ENCODE results near the gene CYP24A1. TPM values are rescaled to one million over a fixed set of nuclear protein-coding genes. Genes with fewer than 3 reads are reported as not detected.
"Not testable (repeated sequence)": the region's sequence is repeated elsewhere in the genome, so short reads cannot be mapped to it uniquely, and the experiment has no call there.

CYP24A1 gene
- polyA plus RNA-seq, 1 of the 3 experiments (the other 2 are of a cell fraction) = 8.8 TPM

DNA sequence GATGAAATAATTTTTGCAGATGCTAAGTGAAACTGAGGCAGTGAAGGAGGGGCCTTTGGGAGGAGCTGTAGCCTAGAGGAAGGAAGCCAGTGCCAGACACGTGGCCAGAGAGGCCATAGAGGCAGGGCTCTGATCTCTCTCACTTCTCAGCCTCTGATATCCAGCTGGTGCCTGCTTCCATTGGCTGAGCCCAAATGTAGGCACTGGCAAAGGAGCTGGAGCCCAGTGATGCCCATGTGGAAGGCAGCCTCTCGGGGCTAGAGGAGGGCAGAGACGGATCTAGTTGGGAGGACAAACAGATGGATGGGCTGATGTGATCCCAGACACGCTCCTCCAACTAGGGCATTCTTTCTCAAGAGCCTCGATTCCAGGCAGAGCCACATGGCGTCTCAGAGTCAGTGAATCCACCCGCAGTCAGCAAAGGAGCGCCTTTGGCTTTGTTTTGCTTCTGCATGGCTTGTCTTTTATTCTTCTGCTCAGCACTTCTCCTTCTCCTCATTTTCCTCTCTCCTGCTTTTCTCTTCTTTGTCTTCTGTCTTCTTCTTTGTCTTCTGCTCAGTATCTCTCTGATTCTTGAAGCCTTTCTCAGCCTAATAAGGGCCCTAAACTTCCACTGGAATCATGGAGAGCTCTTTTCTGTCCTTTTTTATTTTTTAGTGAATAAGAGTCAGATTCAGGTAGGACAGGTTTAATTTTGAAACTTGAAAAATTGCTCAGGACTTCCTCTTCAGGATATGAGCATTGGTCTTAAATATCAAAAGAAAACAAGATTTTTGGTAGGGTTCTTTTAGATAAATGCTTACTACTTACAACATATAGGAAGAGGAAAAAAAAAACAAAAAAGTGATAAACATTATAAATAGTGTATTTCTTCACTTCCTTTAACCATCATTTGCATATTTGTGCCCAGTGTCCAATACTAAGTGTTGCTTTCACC lies 41.8 kb downstream of the CYP24A1 start:
- TF ChIP-seq, protein P1, sequence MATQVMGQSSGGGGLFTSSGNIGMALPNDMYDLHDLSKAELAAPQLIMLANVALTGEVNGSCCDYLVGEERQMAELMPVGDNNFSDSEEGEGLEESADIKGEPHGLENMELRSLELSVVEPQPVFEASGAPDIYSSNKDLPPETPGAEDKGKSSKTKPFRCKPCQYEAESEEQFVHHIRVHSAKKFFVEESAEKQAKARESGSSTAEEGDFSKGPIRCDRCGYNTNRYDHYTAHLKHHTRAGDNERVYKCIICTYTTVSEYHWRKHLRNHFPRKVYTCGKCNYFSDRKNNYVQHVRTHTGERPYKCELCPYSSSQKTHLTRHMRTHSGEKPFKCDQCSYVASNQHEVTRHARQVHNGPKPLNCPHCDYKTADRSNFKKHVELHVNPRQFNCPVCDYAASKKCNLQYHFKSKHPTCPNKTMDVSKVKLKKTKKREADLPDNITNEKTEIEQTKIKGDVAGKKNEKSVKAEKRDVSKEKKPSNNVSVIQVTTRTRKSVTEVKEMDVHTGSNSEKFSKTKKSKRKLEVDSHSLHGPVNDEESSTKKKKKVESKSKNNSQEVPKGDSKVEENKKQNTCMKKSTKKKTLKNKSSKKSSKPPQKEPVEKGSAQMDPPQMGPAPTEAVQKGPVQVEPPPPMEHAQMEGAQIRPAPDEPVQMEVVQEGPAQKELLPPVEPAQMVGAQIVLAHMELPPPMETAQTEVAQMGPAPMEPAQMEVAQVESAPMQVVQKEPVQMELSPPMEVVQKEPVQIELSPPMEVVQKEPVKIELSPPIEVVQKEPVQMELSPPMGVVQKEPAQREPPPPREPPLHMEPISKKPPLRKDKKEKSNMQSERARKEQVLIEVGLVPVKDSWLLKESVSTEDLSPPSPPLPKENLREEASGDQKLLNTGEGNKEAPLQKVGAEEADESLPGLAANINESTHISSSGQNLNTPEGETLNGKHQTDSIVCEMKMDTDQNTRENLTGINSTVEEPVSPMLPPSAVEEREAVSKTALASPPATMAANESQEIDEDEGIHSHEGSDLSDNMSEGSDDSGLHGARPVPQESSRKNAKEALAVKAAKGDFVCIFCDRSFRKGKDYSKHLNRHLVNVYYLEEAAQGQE (IDR thresholded peaks at IDR 0.05; ENCODE audit: low read depth, low read length) = no peak
- TF ChIP-seq FOXM1 (IDR thresholded peaks at IDR 0.05; ENCODE audit: low read depth) (no peak), EZH2phosphoT487 (IDR thresholded peaks at IDR 0.05; ENCODE audit: borderline replicate concordance, low read depth) (no peak), SIN3A (IDR thresholded peaks at IDR 0.05; ENCODE audit: borderline replicate concordance, low read depth, low read length) (no peak), MEF2A (IDR thresholded peaks at IDR 0.05; ENCODE audit: borderline replicate concordance, low read depth) (no peak), NFIC (IDR thresholded peaks at IDR 0.05; ENCODE audit: borderline replicate concordance) (no peak), FOXJ3 (CRISPR knock-in tag; IDR thresholded peaks at IDR 0.05) (no peak), RAD21 (IDR thresholded peaks at IDR 0.05; ENCODE audit: low read length) (no peak), FOSL2 (IDR thresholded peaks at IDR 0.05; ENCODE audit: borderline replicate concordance, low read depth) (no peak), EP300 (IDR thresholded peaks at IDR 0.05; ENCODE audit: borderline replicate concordance in 1 of 2, low read depth in 1 of 2, low read length in 1 of 2) (no peak), GABPA (IDR thresholded peaks at IDR 0.05; ENCODE audit: low read depth) (no peak), TCF12 (IDR thresholded peaks at IDR 0.05) (no peak), GATA2 (CRISPR knock-in tag; IDR thresholded peaks at IDR 0.05) (no peak), RFX5 (IDR thresholded peaks at IDR 0.05; ENCODE audit: low read length) (no peak), TEAD4 (IDR thresholded peaks at IDR 0.05; ENCODE audit: borderline replicate concordance, insufficient read depth) (no peak)
- TF ChIP-seq, protein P2, sequence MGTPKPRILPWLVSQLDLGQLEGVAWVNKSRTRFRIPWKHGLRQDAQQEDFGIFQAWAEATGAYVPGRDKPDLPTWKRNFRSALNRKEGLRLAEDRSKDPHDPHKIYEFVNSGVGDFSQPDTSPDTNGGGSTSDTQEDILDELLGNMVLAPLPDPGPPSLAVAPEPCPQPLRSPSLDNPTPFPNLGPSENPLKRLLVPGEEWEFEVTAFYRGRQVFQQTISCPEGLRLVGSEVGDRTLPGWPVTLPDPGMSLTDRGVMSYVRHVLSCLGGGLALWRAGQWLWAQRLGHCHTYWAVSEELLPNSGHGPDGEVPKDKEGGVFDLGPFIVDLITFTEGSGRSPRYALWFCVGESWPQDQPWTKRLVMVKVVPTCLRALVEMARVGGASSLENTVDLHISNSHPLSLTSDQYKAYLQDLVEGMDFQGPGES (IDR thresholded peaks at IDR 0.05; ENCODE audit: low read depth, low read length) = no peak
- TF ChIP-seq, protein P3, sequence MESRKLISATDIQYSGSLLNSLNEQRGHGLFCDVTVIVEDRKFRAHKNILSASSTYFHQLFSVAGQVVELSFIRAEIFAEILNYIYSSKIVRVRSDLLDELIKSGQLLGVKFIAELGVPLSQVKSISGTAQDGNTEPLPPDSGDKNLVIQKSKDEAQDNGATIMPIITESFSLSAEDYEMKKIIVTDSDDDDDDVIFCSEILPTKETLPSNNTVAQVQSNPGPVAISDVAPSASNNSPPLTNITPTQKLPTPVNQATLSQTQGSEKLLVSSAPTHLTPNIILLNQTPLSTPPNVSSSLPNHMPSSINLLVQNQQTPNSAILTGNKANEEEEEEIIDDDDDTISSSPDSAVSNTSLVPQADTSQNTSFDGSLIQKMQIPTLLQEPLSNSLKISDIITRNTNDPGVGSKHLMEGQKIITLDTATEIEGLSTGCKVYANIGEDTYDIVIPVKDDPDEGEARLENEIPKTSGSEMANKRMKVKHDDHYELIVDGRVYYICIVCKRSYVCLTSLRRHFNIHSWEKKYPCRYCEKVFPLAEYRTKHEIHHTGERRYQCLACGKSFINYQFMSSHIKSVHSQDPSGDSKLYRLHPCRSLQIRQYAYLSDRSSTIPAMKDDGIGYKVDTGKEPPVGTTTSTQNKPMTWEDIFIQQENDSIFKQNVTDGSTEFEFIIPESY (IDR thresholded peaks at IDR 0.05; ENCODE audit: borderline replicate concordance, low read depth) = no peak
- TF ChIP-seq, protein P4, sequence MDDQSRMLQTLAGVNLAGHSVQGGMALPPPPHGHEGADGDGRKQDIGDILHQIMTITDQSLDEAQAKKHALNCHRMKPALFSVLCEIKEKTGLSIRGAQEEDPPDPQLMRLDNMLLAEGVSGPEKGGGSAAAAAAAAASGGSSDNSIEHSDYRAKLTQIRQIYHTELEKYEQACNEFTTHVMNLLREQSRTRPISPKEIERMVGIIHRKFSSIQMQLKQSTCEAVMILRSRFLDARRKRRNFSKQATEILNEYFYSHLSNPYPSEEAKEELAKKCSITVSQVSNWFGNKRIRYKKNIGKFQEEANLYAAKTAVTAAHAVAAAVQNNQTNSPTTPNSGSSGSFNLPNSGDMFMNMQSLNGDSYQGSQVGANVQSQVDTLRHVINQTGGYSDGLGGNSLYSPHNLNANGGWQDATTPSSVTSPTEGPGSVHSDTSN (IDR thresholded peaks at IDR 0.05) = no peak
- Histone ChIP-seq H3F3A (replicated peaks; ENCODE audit: insufficient read depth) (peaks cover 38% of the 10 kb centered on the region), H3K27ac (ENCODE audit: low read depth in 2 of 2, low read length in 1 of 2) (peak overlapping the region; percentile 48 to 94; a peak in 3 of 4 replicates), H3K9me3 (no peaks in the 10 kb centered on the region), H3K4me3 (ENCODE audit: low read depth in 2 of 2, low read length in 1 of 2) (peak overlapping the region; percentile 17 to 19; a peak in 2 of 4 replicates), H2AFZ (ENCODE audit: low read depth) (peak overlapping the region; percentile 50; the same call in 1 of the 2 replicates), H3K9ac (peak overlapping the region; percentile 64), H3K4me1 (ENCODE audit: control insufficient read depth in 1 of 2, insufficient read depth in 2 of 2, low read depth in 1 of 2, low read length in 1 of 2) (peaks cover 0 to 22% of the 10 kb centered on the region in 2 experiments), H3K9me2 (no peaks in the 10 kb centered on the region), H3K36me3 (replicated peaks in 1 of 2; ENCODE audit: control insufficient read depth in 1 of 2, insufficient read depth in 2 of 2, low read length in 1 of 2) (no peaks in the 10 kb centered on the region), H3K4me2 (peak overlapping the region; percentile 59), H3K27me3 (ENCODE audit: insufficient read depth) (no peaks in the 10 kb centered on the region), H4K20me1 (ENCODE audit: insufficient read depth) (no peaks in the 10 kb centered on the region), H3K79me2 (ENCODE audit: insufficient read depth) (no peaks in the 10 kb centered on the region)
- no peak for DNase-seq
- ChIA-PET CTCF (interaction anchor here (1.3 kb wide), 1 partner anchor 28 kb away, joined by 3 read pairs; no protein-coding TSS in a partner anchor), POLR2A (no interaction called here)
- WGBS (ENCODE audit: low lambda C conversion rate) = 76% methylated on average over 7 of the region's 8 CpGs

DNA sequence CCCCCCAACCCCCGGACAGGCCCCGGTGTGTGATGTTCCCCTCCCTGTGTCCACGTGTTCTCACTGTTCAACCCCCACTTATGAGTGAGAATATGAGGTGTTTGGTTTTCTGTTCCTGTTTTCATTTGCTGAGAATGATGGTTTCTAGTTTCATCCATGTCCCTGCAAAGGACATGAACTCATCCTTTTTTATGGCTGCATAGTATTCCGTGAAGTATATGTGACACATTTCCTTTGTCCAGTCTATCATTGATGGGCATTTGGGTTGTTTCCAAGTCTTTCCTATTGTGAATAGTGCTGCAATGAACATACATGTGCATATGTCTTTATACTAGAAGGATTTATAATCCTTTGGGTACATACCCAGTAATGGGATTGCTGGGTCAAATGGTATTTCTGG lies 42.7 kb downstream of the CYP24A1 start:
- H4K20me1 ChIP-seq (ENCODE audit: insufficient read depth); H3K27me3 ChIP-seq (ENCODE audit: insufficient read depth); POLR2A ChIA-PET; H3K27ac ChIP-seq (ENCODE audit: low read depth in 2 of 2, low read length in 1 of 2); CTCF ChIA-PET; H3K9me3 ChIP-seq; H3K79me2 ChIP-seq (ENCODE audit: insufficient read depth); H2AFZ ChIP-seq (ENCODE audit: low read depth); H3K9me2 ChIP-seq; H3K4me3 ChIP-seq (ENCODE audit: low read depth in 2 of 2, low read length in 1 of 2); H3K9ac ChIP-seq; DNase-seq; H3K4me2 ChIP-seq; H3K36me3 ChIP-seq (replicated peaks in 1 of 2; ENCODE audit: control insufficient read depth in 1 of 2, insufficient read depth in 2 of 2, low read length in 1 of 2): not testable (repeated sequence)
- Histone ChIP-seq H3K4me1 (ENCODE audit: control insufficient read depth in 1 of 2, insufficient read depth in 2 of 2, low read depth in 1 of 2, low read length in 1 of 2) (peaks cover 0 to 22% of the 10 kb centered on the region in 2 experiments), H3F3A (replicated peaks; ENCODE audit: insufficient read depth) (peaks cover 34% of the 10 kb centered on the region)
- WGBS (ENCODE audit: low lambda C conversion rate) = 89% methylated on average over 4 of the region's 4 CpGs

All from SK-N-SH (cell line).